Measurements from ENCODE around the gene MAP2K5.

DNA sequence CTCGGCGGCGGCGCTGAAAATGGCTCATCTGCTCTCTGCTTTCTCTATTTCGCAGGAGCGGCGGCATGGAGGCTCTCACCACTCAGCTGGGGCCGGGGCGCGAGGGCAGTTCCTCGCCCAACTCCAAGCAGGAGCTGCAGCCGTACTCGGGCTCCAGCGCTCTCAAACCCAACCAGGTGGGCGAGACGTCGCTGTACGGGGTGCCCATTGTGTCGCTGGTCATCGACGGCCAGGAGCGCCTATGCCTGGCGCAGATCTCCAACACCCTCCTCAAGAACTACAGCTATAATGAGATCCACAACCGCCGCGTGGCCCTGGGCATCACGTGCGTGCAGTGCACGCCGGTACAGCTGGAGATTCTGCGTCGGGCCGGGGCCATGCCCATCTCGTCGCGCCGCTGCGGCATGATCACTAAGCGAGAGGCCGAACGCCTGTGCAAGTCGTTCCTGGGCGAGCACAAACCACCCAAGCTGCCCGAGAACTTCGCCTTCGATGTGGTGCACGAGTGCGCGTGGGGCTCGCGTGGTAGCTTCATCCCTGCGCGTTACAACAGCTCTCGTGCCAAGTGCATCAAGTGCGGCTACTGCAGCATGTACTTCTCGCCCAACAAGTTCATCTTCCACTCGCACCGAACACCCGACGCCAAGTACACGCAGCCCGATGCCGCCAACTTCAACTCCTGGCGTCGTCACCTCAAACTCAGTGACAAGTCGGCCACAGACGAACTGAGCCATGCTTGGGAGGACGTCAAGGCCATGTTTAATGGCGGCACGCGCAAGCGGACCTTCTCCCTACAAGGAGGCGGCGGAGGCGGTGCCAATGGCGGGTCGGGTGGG lies 283.6 kb downstream of the MAP2K5 start:
- TF ChIP-seq, protein P1, sequence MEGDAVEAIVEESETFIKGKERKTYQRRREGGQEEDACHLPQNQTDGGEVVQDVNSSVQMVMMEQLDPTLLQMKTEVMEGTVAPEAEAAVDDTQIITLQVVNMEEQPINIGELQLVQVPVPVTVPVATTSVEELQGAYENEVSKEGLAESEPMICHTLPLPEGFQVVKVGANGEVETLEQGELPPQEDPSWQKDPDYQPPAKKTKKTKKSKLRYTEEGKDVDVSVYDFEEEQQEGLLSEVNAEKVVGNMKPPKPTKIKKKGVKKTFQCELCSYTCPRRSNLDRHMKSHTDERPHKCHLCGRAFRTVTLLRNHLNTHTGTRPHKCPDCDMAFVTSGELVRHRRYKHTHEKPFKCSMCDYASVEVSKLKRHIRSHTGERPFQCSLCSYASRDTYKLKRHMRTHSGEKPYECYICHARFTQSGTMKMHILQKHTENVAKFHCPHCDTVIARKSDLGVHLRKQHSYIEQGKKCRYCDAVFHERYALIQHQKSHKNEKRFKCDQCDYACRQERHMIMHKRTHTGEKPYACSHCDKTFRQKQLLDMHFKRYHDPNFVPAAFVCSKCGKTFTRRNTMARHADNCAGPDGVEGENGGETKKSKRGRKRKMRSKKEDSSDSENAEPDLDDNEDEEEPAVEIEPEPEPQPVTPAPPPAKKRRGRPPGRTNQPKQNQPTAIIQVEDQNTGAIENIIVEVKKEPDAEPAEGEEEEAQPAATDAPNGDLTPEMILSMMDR (IDR thresholded peaks at IDR 0.05; ENCODE audit: poor library complexity, severe bottlenecking), result no peak
- peak; percentile 15 for TF ChIP-seq POLR2AphosphoS5 (IDR thresholded peaks at IDR 0.05)
- TF ChIP-seq, protein P2, sequence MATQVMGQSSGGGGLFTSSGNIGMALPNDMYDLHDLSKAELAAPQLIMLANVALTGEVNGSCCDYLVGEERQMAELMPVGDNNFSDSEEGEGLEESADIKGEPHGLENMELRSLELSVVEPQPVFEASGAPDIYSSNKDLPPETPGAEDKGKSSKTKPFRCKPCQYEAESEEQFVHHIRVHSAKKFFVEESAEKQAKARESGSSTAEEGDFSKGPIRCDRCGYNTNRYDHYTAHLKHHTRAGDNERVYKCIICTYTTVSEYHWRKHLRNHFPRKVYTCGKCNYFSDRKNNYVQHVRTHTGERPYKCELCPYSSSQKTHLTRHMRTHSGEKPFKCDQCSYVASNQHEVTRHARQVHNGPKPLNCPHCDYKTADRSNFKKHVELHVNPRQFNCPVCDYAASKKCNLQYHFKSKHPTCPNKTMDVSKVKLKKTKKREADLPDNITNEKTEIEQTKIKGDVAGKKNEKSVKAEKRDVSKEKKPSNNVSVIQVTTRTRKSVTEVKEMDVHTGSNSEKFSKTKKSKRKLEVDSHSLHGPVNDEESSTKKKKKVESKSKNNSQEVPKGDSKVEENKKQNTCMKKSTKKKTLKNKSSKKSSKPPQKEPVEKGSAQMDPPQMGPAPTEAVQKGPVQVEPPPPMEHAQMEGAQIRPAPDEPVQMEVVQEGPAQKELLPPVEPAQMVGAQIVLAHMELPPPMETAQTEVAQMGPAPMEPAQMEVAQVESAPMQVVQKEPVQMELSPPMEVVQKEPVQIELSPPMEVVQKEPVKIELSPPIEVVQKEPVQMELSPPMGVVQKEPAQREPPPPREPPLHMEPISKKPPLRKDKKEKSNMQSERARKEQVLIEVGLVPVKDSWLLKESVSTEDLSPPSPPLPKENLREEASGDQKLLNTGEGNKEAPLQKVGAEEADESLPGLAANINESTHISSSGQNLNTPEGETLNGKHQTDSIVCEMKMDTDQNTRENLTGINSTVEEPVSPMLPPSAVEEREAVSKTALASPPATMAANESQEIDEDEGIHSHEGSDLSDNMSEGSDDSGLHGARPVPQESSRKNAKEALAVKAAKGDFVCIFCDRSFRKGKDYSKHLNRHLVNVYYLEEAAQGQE (IDR thresholded peaks at IDR 0.05; ENCODE audit: borderline replicate concordance), result no peak
